ENCODE data around the gene CLTCL1. TPM values are rescaled to one million over a fixed set of nuclear protein-coding genes. Genes with fewer than 3 reads are reported as not detected.

CLTCL1 gene
- total and polyA plus RNA-seq, 9 donors = 2.8 to 10.7 (median 5.2) TPM

DNA sequence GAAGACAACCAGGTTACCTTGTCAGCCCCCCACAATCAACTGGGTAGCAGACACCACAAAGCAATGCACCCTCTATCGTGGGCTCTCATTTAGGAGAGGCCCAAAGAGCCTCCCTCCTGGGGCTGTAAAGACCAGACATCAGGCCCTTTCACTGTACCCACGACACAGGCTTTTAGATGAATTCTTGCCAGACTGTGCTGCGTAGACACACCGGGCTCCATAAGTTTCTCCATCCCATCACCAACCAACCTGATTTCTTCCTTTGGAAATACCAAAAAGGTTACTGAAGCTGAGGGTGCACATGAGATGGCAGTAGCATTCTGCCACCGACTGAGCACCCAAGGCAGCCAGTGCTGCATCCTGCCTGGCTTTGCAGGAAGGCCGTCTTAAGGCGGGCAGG lies 66.5 kb downstream of the CLTCL1 start:
- no peaks in the 10 kb centered on the region for H3K36me3 ChIP-seq
- DNase-seq = no peak
- 94 to 97% (median 96%) methylated on average over 7 of the region's 7 CpGs for WGBS, 3 donors
- no peaks in the 10 kb centered on the region for H3K9me3 ChIP-seq
- H3K27ac ChIP-seq = no peak overlapping the region
- TF ChIP-seq POLR2A (IDR thresholded peaks at IDR 0.05) (no peak), EP300 (IDR thresholded peaks at IDR 0.05) (no peak), CTCF (IDR thresholded peaks at IDR 0.05) (no peak)
- no peaks in the 10 kb centered on the region for H3K4me1 ChIP-seq (ENCODE audit: insufficient read depth)
- H3K4me3 ChIP-seq = no peak overlapping the region
- H3K27me3 ChIP-seq = no peaks in the 10 kb centered on the region
- intact Hi-C loops (cut with DNase I) = loop anchor here in 1 of 4 donors (1.0 kb wide), 1 partner anchor 29 kb away; no protein-coding TSS in a partner anchor

DNA sequence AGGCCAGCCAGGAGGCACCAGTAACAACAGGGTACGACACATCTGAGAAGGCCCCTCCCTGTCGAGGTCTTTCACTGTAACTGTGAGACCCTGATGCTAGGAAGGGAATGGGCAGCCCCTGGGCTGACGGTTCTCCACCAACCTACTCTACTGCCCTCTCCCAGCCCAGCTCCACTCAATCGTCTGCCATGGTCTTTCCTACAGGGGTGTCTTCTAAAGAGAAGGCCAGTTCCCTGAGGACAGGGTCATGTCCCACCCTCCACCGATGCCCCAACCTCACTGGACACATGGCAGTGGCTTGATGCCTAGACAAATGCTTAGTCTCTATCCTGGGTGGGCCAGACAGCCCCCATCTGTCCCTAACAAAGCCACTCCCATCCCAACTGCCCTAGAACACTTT lies 67.0 kb downstream of the CLTCL1 start:
- Histone ChIP-seq H3K36me3 (no peaks in the 10 kb centered on the region), H3K9me3 (no peaks in the 10 kb centered on the region), H3K4me1 (ENCODE audit: insufficient read depth) (no peaks in the 10 kb centered on the region), H3K27ac (no peak overlapping the region), H3K4me3 (no peak overlapping the region), H3K27me3 (no peaks in the 10 kb centered on the region)
- no peak for DNase-seq
- WGBS, 3 donors = 92 to 94% (median 93%) methylated on average over 5 of the region's 5 CpGs
- TF ChIP-seq POLR2A (IDR thresholded peaks at IDR 0.05) (no peak), CTCF (IDR thresholded peaks at IDR 0.05) (no peak), EP300 (IDR thresholded peaks at IDR 0.05) (no peak)
- intact Hi-C loops (cut with DNase I) = no loop called here

- Histone ChIP-seq H3K4me1 (ENCODE audit: insufficient read depth) (no peaks in the 10 kb centered on the region), H3K4me3 (no peak overlapping the region), H3K27ac (no peak overlapping the region), H3K36me3 (no peaks in the 10 kb centered on the region), H3K9me3 (no peaks in the 10 kb centered on the region), H3K27me3 (no peaks in the 10 kb centered on the region)
- DNase-seq = no peak
- no peak for TF ChIP-seq POLR2A (IDR thresholded peaks at IDR 0.05)
- TF ChIP-seq EP300 (IDR thresholded peaks at IDR 0.05) = no peak
- TF ChIP-seq CTCF (IDR thresholded peaks at IDR 0.05) = no peak
- intact Hi-C loops (cut with DNase I) = no loop called here
- 85 to 96% (median 88%) methylated on average over 6 of the region's 6 CpGs for WGBS, 3 donors
Observed at GRCh38 chr22:19223617-19224016, 67.9 kb downstream of the CLTCL1 start.

GRCh38 chr22:19223110-19223509 lies 68.4 kb downstream of the CLTCL1 start:
- H3K27me3 ChIP-seq = no peaks in the 10 kb centered on the region
- 92 to 95% (median 93%) methylated on average over 9 of the region's 9 CpGs for WGBS, 3 donors
- TF ChIP-seq EP300 (IDR thresholded peaks at IDR 0.05) (no peak), CTCF (IDR thresholded peaks at IDR 0.05) (no peak), POLR2A (IDR thresholded peaks at IDR 0.05) (no peak)
- intact Hi-C loops (cut with DNase I) = no loop called here
- H3K4me3 ChIP-seq = no peak overlapping the region
- H3K4me1 ChIP-seq (ENCODE audit: insufficient read depth) = no peaks in the 10 kb centered on the region
- no peak overlapping the region for H3K27ac ChIP-seq
- H3K36me3 ChIP-seq = no peaks in the 10 kb centered on the region
- H3K9me3 ChIP-seq = no peaks in the 10 kb centered on the region
- no peak for DNase-seq

Data from ovary (tissue), 9 donors.